NAMALWA (cell line): ENCODE results near the gene CD2BP2.
"Not testable (repeated sequence)": the region's sequence is repeated elsewhere in the genome, so short reads cannot be mapped to it uniquely, and the experiment has no call there.

Experiments
- DNase-seq: peaks from one replicate; pipeline ENCODE4 v3.0.0-alpha.2; 2015; ENCODE audit warnings: low spot score

Gene CD2BP2

DNA sequence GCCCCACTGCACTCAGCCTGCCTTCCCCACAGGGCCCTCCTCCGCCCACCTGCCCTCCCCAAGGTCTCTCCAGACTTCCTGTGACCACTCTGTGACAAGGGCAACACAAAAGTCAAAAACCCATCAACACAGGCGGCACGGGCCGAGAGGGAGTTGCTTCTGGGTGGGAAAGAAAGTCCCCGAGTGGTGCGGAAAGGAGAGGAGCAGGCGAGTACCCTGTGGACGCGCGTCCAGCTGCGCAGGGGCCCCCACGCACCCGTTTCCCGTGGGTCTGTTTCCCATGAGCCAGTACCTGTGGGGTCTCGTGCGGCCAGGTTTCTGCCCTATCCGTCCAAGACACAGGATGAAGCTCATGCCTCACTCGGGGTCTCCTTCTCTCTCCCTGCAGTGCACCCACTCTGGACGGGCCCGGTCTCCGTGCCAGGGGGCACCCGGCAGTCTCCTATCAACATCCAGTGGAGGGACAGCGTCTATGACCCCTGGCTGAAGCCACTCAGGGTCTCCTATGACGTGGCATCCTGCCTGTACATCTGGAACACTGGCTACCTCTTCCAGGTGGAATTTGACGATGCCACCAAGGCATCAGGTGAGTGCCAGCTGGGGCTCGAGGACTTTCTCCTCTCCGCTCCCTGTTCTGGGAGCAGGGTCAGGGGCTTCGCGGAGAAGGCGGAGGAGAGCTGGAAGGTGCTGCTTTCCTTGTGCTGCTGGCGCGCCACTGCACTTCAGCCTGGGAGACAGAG is 12.2 kb downstream of the CD2BP2 start:
- DNase-seq: no peak

DNA sequence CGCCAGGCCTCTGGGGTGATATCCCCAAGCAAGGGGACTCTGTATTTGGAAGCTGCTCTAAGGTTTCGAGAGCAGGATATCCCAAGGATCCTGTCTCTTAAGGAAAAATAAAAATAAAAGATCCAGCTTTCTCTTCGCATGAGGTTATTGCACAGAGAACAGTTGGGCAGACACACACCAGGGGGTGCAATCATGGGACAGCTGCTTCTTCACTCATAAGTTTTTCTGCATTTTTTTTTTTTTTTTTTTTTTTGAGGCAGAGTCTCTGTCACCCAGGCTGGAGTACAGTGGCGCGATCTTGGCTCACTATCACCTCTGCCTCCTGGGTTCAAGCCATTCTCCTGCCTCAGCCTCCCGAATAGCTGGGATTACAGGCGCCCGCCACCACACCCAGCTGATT is 13.1 kb downstream of the CD2BP2 start:
- peak; percentile 48 for DNase-seq

DNA sequence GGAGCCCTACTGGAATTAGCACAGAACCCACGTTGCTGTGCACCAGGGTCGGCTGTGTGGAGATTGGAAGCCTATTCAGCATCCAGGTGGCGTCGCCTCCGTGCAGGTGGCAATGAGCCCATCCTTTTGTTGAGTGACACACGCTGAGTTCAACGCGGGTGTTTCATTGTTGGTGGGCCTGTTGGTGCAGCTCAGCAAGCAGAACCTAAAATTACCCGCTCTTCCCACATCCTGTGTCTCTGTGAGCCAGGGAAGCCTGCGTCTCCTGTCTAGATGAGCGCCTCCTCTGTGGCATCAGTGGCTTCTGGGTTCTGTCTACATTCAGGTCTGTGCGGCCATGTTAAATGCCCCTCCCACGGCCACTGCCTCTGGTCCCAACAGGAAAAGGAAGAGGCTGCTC is 14.5 kb downstream of the CD2BP2 start:
- no peak for DNase-seq

DNA sequence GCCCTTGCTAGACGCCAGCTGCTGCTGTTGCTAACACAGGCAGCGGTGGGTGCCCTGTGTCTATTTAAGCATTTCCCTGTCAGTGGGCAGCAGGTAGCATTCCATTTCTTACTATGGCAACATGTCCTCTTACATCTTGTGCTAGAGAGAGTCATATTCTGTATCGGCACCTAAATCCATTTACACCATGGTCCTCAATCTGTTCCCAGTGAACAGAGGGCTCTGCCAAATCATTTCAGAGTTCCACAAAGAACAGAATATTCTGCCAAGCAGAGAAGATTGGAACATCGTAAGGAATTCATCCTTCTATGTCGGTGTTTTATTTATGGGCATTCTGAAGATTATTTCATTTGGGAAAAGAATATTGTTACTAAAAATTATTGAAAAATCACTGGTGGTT is 16.4 kb downstream of the CD2BP2 start:
- DNase-seq: not testable (repeated sequence)

DNA sequence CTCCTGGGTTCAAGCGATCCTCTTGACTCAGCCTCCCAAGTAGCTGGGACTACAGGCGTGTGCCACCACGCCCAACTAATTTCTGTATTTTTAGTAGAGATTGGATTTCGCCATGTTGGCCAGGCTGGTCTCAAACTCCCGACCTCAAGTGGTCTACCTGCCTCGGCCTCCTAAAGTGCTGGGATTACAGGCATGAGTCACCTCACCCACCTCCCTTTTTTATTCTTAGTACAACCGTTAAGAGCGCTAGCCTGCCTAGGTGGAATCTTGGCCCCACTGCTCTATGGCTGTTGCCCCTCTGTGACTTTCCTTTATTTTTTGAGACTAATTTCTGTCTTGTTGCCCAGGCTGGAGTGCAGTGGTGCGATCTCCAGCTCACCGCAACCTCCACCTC is 17.1 kb downstream of the CD2BP2 start:
- not testable (repeated sequence) for DNase-seq

DNA sequence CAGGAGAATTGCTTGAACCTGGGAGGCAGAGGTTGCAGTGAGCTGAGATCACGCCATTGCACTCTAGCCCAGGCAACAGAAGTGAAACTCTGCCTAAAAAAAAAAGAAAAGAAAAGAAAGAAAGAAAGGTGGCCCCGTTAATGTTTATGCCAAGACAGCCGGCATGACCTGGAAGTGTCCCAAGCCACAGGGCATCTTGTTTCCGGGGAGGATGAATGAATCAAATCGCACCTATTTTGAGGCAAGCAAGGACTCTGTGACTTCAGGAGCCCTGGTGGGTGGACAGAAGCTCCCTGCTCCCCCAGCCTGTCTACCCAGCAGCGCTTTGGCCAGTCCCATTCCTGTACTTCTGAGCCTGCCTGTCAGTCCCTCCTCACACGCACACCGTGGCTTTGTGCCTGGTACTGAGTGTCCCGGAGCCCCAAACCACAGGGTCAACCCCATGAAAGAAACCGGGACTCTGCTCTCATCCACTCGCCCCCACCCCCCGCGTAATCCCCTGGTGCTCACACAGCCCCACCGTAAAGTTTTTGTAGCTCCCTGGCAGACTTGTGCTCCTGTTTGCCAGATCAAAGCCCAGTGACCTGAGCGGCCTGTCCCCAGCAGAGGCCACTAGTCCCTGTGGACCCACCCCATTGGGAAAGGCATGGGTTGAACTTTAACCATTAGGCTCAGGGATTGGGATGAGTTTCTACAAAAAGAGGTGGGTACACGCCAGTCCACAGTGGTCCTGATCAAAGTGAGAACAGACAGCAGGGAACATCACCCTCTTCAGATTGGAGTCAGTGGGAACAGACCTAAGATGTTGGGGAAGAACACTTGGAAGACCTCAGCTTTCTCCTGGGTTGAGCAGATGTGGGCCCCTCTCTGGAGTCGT is 19.3 kb downstream of the CD2BP2 start:
- no peak for DNase-seq

DNA sequence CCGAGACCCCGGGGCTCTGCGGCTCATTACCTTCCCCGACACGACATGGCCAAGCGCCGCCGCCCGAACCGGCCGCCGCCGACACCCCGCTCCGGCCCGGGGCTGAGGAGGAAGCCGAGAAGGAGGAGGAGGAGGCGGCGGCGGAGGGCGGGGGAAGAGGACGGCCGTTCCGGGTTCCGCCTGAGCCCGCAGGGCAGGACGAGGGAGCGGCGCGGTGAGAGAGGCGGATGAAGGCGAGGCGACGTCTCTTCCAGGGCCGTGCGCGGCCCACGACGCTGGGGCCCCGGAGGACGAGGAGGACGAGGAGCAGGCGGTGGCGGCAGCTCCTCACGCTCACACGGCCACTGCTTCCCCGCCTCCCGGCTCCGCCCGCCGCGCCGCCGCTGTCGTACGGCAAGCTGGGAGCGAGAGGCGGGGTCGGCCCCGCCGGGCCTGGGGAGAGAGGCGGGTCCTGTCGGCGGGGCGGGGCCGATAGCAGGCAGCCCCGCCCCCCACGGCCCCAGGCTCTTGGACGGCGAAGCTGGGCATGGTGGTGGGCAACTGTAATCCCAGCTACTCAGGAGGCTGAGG is 20.0 kb downstream of the CD2BP2 start:
- peak; percentile 82 for DNase-seq

DNA sequence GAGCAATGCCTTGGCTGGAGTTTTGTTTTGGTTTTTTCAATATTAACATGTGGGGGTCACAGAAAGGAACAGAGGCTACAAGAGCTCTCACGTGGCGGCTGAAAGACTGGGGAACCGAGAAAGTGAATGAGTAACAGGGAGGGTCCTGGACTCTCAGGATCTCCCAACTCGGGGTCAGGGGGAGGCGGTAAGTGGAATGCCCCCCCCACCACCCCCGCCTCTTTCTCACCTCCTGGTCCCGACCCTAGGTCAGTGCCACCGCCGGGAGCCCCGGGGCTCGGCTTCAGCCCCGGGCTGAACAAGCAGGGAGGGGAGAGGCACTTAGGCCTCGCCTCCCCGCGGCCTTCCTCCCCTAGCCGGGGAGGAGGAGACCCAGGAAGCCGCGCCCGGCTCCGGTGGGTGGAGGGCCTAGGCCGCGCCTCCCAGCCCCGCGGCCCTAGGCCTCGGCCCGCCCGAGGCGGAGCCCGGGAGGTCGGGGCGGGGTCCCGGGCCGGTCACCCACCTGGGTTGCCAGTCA is 20.6 kb downstream of the CD2BP2 start:
- peak; percentile 92 for DNase-seq

DNA sequence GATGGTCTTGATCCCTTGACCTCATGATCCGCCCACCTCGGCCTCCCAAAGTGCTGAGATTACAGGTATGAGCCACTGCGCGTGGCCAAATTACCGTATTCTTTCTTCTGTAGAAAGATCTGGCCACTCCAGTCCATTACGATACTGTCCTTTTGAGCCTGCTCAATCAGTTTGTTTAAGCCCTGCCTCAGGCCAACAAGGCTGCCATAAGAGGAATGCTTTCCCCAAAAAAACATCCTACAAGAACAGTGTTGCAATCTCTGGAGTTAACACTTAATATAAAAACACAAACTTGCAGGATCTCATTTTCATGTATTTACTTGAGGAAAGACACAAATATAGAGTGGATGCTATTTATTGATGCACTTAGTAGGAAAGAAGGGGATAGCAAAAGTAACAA is 30.9 kb downstream of the CD2BP2 start:
- DNase-seq: not testable (repeated sequence)

DNA sequence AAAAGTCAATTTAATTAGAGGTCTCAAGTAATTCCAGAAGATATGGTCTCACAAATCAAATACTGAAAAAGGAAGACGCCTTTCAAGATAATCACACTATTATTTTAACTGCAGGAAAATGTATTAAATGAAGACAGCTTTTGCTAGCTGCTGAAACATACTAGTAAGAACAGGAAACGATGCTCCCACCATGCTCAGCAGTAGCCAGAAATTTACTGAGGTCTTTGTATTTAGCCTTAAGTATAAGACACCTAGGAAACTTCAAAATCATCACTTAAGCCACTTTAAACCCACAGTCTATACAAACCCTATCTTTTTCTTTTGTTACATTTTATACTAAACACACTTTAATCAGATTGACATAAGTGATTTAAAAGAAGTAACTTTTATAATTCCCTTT is 36.5 kb downstream of the CD2BP2 start:
- not testable (repeated sequence) for DNase-seq

DNA sequence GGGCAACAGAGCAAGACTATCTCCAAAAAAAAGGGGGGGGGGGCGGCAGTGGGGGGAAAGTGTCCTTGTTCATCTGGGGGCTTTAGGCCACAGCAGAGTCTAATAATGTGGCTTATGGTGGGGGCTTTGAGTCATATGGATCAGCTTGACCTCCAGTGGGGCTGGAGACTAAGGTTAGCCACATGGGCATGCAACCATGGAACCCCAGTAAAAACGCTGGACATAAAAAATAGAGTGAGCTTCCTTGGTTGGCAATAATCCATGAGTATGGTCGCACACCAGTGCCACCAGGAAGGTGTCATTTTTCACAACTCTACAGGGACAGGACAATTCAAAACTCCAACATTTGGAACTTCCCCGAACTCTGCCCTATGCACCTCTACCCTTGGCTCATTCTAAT is 44.2 kb downstream of the CD2BP2 start:
- not testable (repeated sequence) for DNase-seq

DNA sequence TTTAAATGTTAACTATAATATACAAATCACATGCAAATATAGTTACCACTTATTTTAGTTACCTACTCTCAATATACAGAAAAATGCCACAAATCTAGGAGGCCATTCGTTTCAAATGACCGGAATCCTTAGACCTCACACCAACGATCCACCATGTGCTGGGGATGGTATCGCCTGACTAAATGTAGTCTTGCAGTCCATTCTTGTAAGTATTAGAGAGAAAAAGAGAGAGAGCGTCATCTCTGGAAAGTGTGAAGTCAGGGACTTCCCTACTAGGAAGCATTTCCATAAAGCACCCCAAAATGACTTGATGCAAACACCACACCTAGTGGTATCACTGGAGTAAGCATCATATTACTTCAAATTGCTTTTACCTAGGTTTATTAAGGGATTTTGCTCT is 45.9 kb downstream of the CD2BP2 start:
- DNase-seq: peak; percentile 6
